Chondrocyte (in vitro differentiated cells): Measurements from ENCODE around the gene ASB3. TPM values are rescaled to one million over a fixed set of nuclear protein-coding genes. Genes with fewer than 3 reads are reported as not detected.

Source experiments
- DNase-seq: peaks from one replicate; pipeline ENCODE4 v3.0.0; 2021; ENCODE audit warnings: mixed read lengths, low spot score
- H3K27ac Mint-ChIP-seq: one replicate; pipeline ENCODE4 v1.8.0; 2021; ENCODE audit warnings: mild to moderate bottlenecking, moderate library complexity, mixed read lengths; ENCODE audit not compliant: unreplicated experiment
- H3K27me3 Mint-ChIP-seq: 2 replicates; pipeline ENCODE4 v1.8.0; 2021; ENCODE audit warnings: low read depth, mixed read lengths
- H3K36me3 Mint-ChIP-seq: 2 replicates; pipeline ENCODE4 v1.8.0; 2021; ENCODE audit warnings: low read depth, mixed read lengths
- H3K4me1 Mint-ChIP-seq: 2 replicates; pipeline ENCODE4 v1.8.0; 2021; ENCODE audit warnings: low read depth, mild to moderate bottlenecking, mixed read lengths
- H3K4me3 Mint-ChIP-seq: one replicate; pipeline ENCODE4 v1.8.0; 2021; ENCODE audit warnings: mild to moderate bottlenecking, moderate library complexity, mixed read lengths; ENCODE audit not compliant: unreplicated experiment
- H3K9me3 Mint-ChIP-seq: 2 replicates; pipeline ENCODE4 v1.8.0; 2021; ENCODE audit warnings: low read depth, mixed read lengths
- total RNA-seq: library from RNA; stranded (reverse); gene quantifications from 3 replicates; pipeline ENCODE4 v1.2.1, GENCODE V29; 2021
- TF ChIP-seq, protein P1 (sequence below): fragments of 200-600 bp; sonication (generic); IDR thresholded peaks from 2 replicates; pipeline ENCODE4 v1.5.0; 2021; ENCODE audit warnings: antibody characterized with exemption, mild to moderate bottlenecking, moderate library complexity

The ASB3 gene
- total RNA-seq, 1 donor from 2014 or later, result 20.9 TPM

DNA sequence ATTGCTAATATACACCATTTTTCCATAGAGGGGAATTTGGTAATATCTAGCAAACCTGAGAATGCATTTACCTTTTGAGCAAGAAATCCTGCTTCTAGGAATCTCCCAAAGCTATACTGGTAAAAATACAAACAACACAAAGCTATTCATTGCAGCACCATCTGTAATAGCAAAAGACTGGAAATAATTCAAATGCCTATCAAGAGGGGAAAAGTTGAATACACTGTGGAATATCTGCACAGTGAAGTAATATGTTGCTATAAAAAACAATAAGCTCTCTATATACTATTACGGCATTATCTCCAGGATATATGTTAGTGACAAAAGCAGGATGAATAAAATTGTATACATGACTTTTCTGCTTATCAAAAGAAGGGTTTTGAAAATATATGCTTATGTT lies 131.5 kb downstream of the ASB3 start:
- peaks cover 3% of the 10 kb centered on the region for H3K36me3 Mint-ChIP-seq
- TF ChIP-seq, protein P1, sequence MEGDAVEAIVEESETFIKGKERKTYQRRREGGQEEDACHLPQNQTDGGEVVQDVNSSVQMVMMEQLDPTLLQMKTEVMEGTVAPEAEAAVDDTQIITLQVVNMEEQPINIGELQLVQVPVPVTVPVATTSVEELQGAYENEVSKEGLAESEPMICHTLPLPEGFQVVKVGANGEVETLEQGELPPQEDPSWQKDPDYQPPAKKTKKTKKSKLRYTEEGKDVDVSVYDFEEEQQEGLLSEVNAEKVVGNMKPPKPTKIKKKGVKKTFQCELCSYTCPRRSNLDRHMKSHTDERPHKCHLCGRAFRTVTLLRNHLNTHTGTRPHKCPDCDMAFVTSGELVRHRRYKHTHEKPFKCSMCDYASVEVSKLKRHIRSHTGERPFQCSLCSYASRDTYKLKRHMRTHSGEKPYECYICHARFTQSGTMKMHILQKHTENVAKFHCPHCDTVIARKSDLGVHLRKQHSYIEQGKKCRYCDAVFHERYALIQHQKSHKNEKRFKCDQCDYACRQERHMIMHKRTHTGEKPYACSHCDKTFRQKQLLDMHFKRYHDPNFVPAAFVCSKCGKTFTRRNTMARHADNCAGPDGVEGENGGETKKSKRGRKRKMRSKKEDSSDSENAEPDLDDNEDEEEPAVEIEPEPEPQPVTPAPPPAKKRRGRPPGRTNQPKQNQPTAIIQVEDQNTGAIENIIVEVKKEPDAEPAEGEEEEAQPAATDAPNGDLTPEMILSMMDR, result no peak
- no peak for DNase-seq
- H3K27me3 Mint-ChIP-seq, result no peaks in the 10 kb centered on the region
- no peaks in the 10 kb centered on the region for H3K9me3 Mint-ChIP-seq
- no peak overlapping the region for H3K27ac Mint-ChIP-seq
- peaks cover 17% of the 10 kb centered on the region for H3K4me1 Mint-ChIP-seq
- H3K4me3 Mint-ChIP-seq, result no peak overlapping the region

DNA sequence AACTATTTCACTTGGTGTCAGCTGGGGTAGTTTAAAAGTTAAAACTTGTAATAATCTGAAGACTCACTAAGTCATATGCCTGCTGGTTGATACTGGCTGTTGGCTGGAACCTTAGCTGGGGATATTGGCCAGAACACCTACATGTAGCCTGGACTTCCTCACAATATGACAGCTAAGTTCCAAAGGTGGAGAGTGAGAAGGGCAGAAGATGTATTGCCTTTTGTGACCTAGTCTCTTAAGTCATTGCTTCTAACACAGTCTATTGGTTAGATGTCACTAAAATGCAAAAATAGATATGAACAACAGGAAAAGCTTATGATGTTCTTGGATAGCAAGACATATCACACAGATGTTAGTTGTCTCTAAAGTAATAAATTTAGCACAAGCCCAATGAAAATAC lies 132.4 kb downstream of the ASB3 start:
- H3K27ac Mint-ChIP-seq, result no peak overlapping the region
- no peaks in the 10 kb centered on the region for H3K27me3 Mint-ChIP-seq
- H3K9me3 Mint-ChIP-seq, result no peaks in the 10 kb centered on the region
- no peak for DNase-seq
- peaks cover 17% of the 10 kb centered on the region for H3K4me1 Mint-ChIP-seq
- no peak overlapping the region for H3K4me3 Mint-ChIP-seq
- TF ChIP-seq, protein P1, result no peak
- H3K36me3 Mint-ChIP-seq, result peaks cover 3% of the 10 kb centered on the region

DNA sequence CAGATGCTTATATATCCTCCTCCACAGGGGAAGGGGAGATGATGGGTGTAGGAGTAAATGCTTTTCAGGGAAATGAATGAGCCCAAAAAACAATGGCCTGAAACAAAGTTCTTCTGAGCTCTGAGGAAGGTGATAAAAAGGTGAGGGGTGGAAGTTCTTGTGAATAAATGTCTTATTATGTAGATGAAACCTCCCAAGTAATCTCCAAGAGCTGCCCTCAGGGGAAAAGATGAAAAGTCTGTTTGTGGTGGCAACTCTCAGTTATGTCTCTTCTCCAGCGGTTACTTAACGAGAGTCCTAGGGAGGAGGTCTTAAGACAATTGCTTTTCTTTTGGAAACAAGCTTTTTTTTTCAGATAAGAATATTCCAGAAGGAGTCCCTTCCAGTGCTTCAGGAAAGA lies 134.6 kb downstream of the ASB3 start:
- no peak overlapping the region for H3K27ac Mint-ChIP-seq
- peaks cover 3% of the 10 kb centered on the region for H3K36me3 Mint-ChIP-seq
- H3K9me3 Mint-ChIP-seq, result no peaks in the 10 kb centered on the region
- TF ChIP-seq, protein P1, result no peak
- no peak overlapping the region for H3K4me3 Mint-ChIP-seq
- DNase-seq, result no peak
- peaks cover 17% of the 10 kb centered on the region for H3K4me1 Mint-ChIP-seq
- no peaks in the 10 kb centered on the region for H3K27me3 Mint-ChIP-seq

DNA sequence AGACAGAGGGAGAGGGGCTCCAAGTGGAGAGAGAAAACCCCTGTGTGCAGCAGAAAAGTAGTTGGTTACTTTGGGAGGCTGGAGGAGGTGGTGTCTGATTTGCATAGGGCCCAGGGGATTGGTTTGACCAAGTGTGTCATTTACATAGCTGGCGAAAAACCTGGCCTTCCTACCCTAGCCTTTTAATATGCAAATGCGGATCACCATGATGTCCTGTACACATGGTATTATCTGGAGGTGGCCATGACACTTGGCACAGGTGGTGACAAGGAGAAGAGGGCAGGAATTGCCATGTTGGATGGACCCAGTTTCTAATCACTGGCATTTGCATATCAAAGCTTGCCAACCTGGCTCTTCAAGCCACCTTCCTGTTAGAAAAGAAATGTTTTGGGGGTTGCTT lies 140.0 kb downstream of the ASB3 start:
- no peak overlapping the region for H3K4me3 Mint-ChIP-seq
- peaks cover 5% of the 10 kb centered on the region for H3K4me1 Mint-ChIP-seq
- H3K36me3 Mint-ChIP-seq, result peaks cover 2% of the 10 kb centered on the region
- no peak overlapping the region for H3K27ac Mint-ChIP-seq
- H3K9me3 Mint-ChIP-seq, result no peaks in the 10 kb centered on the region
- TF ChIP-seq, protein P1, result no peak
- no peak for DNase-seq
- H3K27me3 Mint-ChIP-seq, result no peaks in the 10 kb centered on the region

DNA sequence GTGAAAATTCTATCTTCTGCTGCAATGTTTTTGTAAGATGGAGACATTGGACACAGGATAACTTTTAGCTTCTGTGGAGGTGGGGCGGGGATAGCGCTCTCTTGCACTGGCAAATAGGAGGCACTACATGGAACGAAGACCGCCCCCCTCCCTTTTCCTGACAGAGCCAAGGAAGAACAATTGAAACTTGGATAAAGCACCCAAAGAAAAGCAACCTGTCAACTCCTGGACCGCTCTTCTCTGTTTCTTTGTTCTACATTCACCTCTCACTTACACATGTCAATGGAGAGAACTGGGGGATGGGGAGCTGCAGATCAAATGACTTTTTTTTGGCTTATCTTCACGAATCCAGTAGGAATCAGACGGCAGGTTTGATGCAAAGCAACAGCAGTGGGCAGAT lies 145.5 kb downstream of the ASB3 start:
- peaks cover 2% of the 10 kb centered on the region for H3K36me3 Mint-ChIP-seq
- no peaks in the 10 kb centered on the region for H3K27me3 Mint-ChIP-seq
- DNase-seq, result no peak
- H3K4me1 Mint-ChIP-seq, result peaks cover 33% of the 10 kb centered on the region
- no peak overlapping the region for H3K4me3 Mint-ChIP-seq
- no peak overlapping the region for H3K27ac Mint-ChIP-seq
- TF ChIP-seq, protein P1, result no peak
- H3K9me3 Mint-ChIP-seq, result peaks cover 3% of the 10 kb centered on the region
